HL-60 (cell line): ENCODE measurements around the gene GRAMD4.

Source experiments
- POLR2AphosphoS5 ChIP-seq: IDR thresholded peaks from 2 replicates; pipeline ENCODE4 v1.6.1; 2012; ENCODE audit warnings: low read depth
- TF ChIP-seq, protein P1 (sequence below): IDR thresholded peaks from one replicate; pipeline ENCODE4 v1.5.1; 2011; ENCODE audit warnings: low read length, control low read depth, inconsistent platforms; ENCODE audit not compliant: insufficient read depth

DNA sequence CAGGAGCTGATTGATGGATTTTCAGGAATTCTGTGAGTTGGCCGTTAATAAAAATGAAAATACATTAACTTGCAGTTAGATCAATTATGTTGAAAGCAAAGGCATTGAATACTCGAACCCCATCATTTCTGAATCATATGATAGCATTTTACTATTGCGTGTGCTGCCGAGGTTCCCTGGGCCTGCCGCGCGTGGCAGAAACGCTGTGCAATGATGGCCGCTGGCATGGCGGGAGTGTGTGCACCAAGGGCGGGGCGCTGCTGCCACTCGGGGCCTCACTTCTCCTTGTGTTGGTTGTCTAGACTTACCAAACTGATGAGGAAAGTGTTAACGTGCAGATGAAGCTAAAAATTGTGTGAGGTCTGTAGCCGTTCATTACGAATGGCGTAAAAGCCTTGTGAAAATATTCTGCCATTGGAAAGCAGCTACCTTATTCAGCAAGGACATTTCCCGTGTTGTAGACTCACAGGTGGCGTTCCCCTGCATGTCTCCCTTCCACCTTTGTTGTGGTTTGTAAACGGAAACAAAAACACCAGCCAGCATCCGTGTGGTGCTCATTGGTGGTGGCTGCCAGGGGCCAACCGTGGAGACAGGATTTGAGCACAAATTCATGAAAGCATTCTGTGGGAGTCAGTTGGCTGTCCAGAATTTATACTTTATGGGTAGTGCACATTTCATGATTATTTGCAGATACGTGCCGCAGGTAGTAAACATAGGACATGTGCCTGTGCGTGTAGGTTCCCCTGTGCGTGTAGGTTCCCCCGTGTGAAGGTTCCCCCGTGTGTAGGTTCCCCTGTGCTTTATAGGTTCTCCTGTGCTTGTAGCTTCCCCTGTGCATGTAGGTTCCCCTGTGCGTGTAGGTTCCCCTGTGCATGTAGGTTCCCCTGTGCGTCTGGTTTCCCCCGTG is 5.9 kb upstream of the GRAMD4 start:
- TF ChIP-seq, protein P1, sequence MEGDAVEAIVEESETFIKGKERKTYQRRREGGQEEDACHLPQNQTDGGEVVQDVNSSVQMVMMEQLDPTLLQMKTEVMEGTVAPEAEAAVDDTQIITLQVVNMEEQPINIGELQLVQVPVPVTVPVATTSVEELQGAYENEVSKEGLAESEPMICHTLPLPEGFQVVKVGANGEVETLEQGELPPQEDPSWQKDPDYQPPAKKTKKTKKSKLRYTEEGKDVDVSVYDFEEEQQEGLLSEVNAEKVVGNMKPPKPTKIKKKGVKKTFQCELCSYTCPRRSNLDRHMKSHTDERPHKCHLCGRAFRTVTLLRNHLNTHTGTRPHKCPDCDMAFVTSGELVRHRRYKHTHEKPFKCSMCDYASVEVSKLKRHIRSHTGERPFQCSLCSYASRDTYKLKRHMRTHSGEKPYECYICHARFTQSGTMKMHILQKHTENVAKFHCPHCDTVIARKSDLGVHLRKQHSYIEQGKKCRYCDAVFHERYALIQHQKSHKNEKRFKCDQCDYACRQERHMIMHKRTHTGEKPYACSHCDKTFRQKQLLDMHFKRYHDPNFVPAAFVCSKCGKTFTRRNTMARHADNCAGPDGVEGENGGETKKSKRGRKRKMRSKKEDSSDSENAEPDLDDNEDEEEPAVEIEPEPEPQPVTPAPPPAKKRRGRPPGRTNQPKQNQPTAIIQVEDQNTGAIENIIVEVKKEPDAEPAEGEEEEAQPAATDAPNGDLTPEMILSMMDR, result no peak
- TF ChIP-seq POLR2AphosphoS5, result no peak
